Osteocyte (in vitro differentiated cells): ENCODE results near the gene TTC27. TPM values are rescaled to one million over a fixed set of nuclear protein-coding genes. Genes with fewer than 3 reads are reported as not detected.

Experiments used
- DNase-seq: peaks from one replicate; pipeline ENCODE4 v3.0.0; 2021; ENCODE audit warnings: mixed read lengths; ENCODE audit not compliant: unreplicated experiment; ENCODE audit errors: extremely low spot score
- H3K27ac Mint-ChIP-seq: one replicate; pipeline ENCODE4 v1.8.0; 2021; ENCODE audit warnings: mild to moderate bottlenecking, mixed read lengths; ENCODE audit not compliant: unreplicated experiment
- H3K27me3 Mint-ChIP-seq: one replicate; pipeline ENCODE4 v1.8.0; 2021; ENCODE audit warnings: mixed read lengths; ENCODE audit not compliant: unreplicated experiment
- H3K36me3 Mint-ChIP-seq: one replicate; pipeline ENCODE4 v1.8.0; 2021; ENCODE audit warnings: mixed read lengths; ENCODE audit not compliant: unreplicated experiment
- H3K4me1 Mint-ChIP-seq: one replicate; pipeline ENCODE4 v1.8.0; 2021; ENCODE audit warnings: mixed read lengths; ENCODE audit not compliant: unreplicated experiment
- H3K4me3 Mint-ChIP-seq: one replicate; pipeline ENCODE4 v1.8.0; 2021; ENCODE audit warnings: mild to moderate bottlenecking, moderate library complexity, mixed read lengths; ENCODE audit not compliant: unreplicated experiment
- H3K9me3 Mint-ChIP-seq: one replicate; pipeline ENCODE4 v1.8.0; 2021; ENCODE audit warnings: mixed read lengths; ENCODE audit not compliant: unreplicated experiment
- CTCF ChIP-seq: fragments of 200-600 bp; sonication (generic); IDR thresholded peaks from 2 replicates; pipeline ENCODE4 v1.5.0; 2021; ENCODE audit warnings: antibody characterized with exemption, mild to moderate bottlenecking, moderate library complexity
- total RNA-seq: library from RNA; stranded (reverse); gene quantifications from 2 replicates; pipeline ENCODE4 v1.2.1, GENCODE V29; 2021

The TTC27 gene
- total RNA-seq, 1 donor from 2014 or later = 14.2 TPM

- H3K4me3 Mint-ChIP-seq = no peak overlapping the region
- no peak for DNase-seq
- no peaks in the 10 kb centered on the region for H3K9me3 Mint-ChIP-seq
- H3K27ac Mint-ChIP-seq = no peak overlapping the region
- peaks cover 10% of the 10 kb centered on the region for H3K36me3 Mint-ChIP-seq
- no peaks in the 10 kb centered on the region for H3K27me3 Mint-ChIP-seq
- TF ChIP-seq CTCF = no peak
- peaks cover 24% of the 10 kb centered on the region for H3K4me1 Mint-ChIP-seq
These were observed 85.0 kb downstream of the TTC27 start for GRCh38 chr2:32712870-32713269.

- Mint-ChIP-seq H3K4me1 (peaks cover 24% of the 10 kb centered on the region), H3K27ac (no peak overlapping the region), H3K9me3 (no peaks in the 10 kb centered on the region), H3K36me3 (peaks cover 10% of the 10 kb centered on the region), H3K27me3 (no peaks in the 10 kb centered on the region), H3K4me3 (no peak overlapping the region)
- no peak for TF ChIP-seq CTCF
- DNase-seq = no peak
These were observed 86.7 kb downstream of the TTC27 start for GRCh38 chr2:32714521-32714920.

GRCh38 chr2:32715391-32715841 is 87.6 kb downstream of the TTC27 start:
- no peak for DNase-seq
- Mint-ChIP-seq H3K4me3 (no peak overlapping the region), H3K9me3 (no peaks in the 10 kb centered on the region), H3K4me1 (peaks cover 24% of the 10 kb centered on the region), H3K36me3 (peaks cover 9% of the 10 kb centered on the region), H3K27ac (peak overlapping the region; percentile 12), H3K27me3 (no peaks in the 10 kb centered on the region)
- TF ChIP-seq CTCF = no peak

- Mint-ChIP-seq H3K4me1 (peaks cover 23% of the 10 kb centered on the region), H3K4me3 (no peak overlapping the region), H3K27ac (no peak overlapping the region), H3K9me3 (no peaks in the 10 kb centered on the region), H3K36me3 (peaks cover 9% of the 10 kb centered on the region), H3K27me3 (no peaks in the 10 kb centered on the region)
- no peak for TF ChIP-seq CTCF
- DNase-seq = no peak
These were observed 88.1 kb downstream of the TTC27 start for GRCh38 chr2:32715981-32716380.

GRCh38 chr2:32716598-32716997 is 88.7 kb downstream of the TTC27 start:
- Mint-ChIP-seq H3K36me3 (peaks cover 9% of the 10 kb centered on the region), H3K27me3 (no peaks in the 10 kb centered on the region), H3K27ac (no peak overlapping the region), H3K4me1 (peaks cover 17% of the 10 kb centered on the region), H3K4me3 (no peak overlapping the region), H3K9me3 (no peaks in the 10 kb centered on the region)
- no peak for TF ChIP-seq CTCF
- no peak for DNase-seq
